ENCODE data around the gene GALNTL6. TPM values are rescaled to one million over a fixed set of nuclear protein-coding genes. Genes with fewer than 3 reads are reported as not detected.

GALNTL6 gene
- total RNA-seq, 1 donor from 2014 or later, result 2.1 TPM

- no peaks in the 10 kb centered on the region for H3K36me3 ChIP-seq (ENCODE audit: control insufficient read depth in 3 of 3, insufficient read depth in 3 of 3, low read length in 3 of 3)
- no peaks in the 10 kb centered on the region for H3K27me3 ChIP-seq (ENCODE audit: control insufficient read depth in 3 of 3, insufficient read depth in 3 of 3, low read length in 3 of 3)
- no peaks in the 10 kb centered on the region for H3K4me1 ChIP-seq (ENCODE audit: control insufficient read depth in 3 of 3, insufficient read depth in 3 of 3, low read length in 3 of 3)
- H3K4me3 ChIP-seq (ENCODE audit: low read length in 3 of 3), result no peak overlapping the region
- no peak overlapping the region for H3K9ac ChIP-seq (ENCODE audit: low read depth in 1 of 3, low read length in 3 of 3)
- H3K9me3 ChIP-seq (ENCODE audit: control insufficient read depth in 3 of 3, low read length in 3 of 3), result no peaks in the 10 kb centered on the region
- H3K27ac ChIP-seq (ENCODE audit: low read depth, low read length), result no peak overlapping the region
Measured at GRCh38 chr4:172517391-172517790, 704.2 kb downstream of the GALNTL6 start.

DNA sequence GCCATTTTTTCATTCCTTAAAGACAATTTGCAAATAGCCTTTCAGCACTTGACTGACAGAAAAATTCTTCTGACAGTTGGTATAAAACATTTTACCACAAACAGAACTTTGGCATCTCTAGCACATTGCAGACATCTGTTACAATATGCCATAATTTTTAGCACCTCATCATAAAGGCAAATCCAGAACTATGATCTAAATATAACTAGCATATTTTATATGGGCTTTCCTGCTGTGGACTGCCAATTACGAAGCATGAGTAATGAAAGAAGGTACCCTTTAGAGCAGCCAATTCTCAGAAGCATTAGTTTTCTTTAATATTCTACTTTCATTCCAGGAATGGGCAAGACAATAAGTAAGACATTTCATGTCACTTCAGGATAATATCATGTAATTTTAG, 708.0 kb downstream of the GALNTL6 start:
- no peaks in the 10 kb centered on the region for H3K9me3 ChIP-seq (ENCODE audit: control insufficient read depth in 3 of 3, low read length in 3 of 3)
- no peaks in the 10 kb centered on the region for H3K36me3 ChIP-seq (ENCODE audit: control insufficient read depth in 3 of 3, insufficient read depth in 3 of 3, low read length in 3 of 3)
- no peak overlapping the region for H3K27ac ChIP-seq (ENCODE audit: low read depth, low read length)
- no peaks in the 10 kb centered on the region for H3K27me3 ChIP-seq (ENCODE audit: control insufficient read depth in 3 of 3, insufficient read depth in 3 of 3, low read length in 3 of 3)
- H3K4me1 ChIP-seq (ENCODE audit: control insufficient read depth in 3 of 3, insufficient read depth in 3 of 3, low read length in 3 of 3), result no peaks in the 10 kb centered on the region
- no peak overlapping the region for H3K4me3 ChIP-seq (ENCODE audit: low read length in 3 of 3)
- no peak overlapping the region for H3K9ac ChIP-seq (ENCODE audit: low read depth in 1 of 3, low read length in 3 of 3)

- H3K27ac ChIP-seq (ENCODE audit: low read depth, low read length), result no peak overlapping the region
Measured at GRCh38 chr4:172521680-172522079, 708.5 kb downstream of the GALNTL6 start.

DNA sequence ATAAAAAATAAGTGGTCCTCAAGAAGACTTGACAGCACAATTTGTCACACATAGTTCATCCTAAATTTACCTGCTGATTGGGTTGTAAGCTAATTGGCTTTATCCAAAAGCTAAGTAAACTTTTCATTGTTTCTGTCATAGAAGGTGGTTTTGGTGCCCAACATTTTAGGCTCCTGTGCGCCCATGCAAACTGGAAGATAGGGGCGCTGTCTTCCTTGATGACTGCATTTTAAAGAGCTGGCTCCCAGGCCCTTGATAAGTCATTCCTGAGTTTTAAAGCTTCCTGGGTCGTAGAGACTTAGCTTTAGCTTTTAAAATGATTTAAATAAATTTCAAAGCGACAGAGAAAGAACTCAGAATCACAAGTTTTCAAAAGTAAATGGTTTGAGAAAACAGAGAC, 730.0 kb downstream of the GALNTL6 start:
- Histone ChIP-seq H3K9ac (ENCODE audit: low read depth in 1 of 3, low read length in 3 of 3) (no peak overlapping the region), H3K36me3 (ENCODE audit: control insufficient read depth in 3 of 3, insufficient read depth in 3 of 3, low read length in 3 of 3) (no peaks in the 10 kb centered on the region), H3K4me1 (ENCODE audit: control insufficient read depth in 3 of 3, insufficient read depth in 3 of 3, low read length in 3 of 3) (no peaks in the 10 kb centered on the region), H3K9me3 (ENCODE audit: control insufficient read depth in 3 of 3, low read length in 3 of 3) (no peaks in the 10 kb centered on the region), H3K27ac (ENCODE audit: low read depth, low read length) (no peak overlapping the region), H3K27me3 (ENCODE audit: control insufficient read depth in 3 of 3, insufficient read depth in 3 of 3, low read length in 3 of 3) (no peaks in the 10 kb centered on the region), H3K4me3 (ENCODE audit: low read length in 3 of 3) (no peak overlapping the region)

More at GRCh38 chr4:172521680-172522079, 708.5 kb downstream of the GALNTL6 start:
- Histone ChIP-seq H3K36me3 (ENCODE audit: control insufficient read depth in 3 of 3, insufficient read depth in 3 of 3, low read length in 3 of 3) (no peaks in the 10 kb centered on the region), H3K27me3 (ENCODE audit: control insufficient read depth in 3 of 3, insufficient read depth in 3 of 3, low read length in 3 of 3) (no peaks in the 10 kb centered on the region), H3K4me1 (ENCODE audit: control insufficient read depth in 3 of 3, insufficient read depth in 3 of 3, low read length in 3 of 3) (no peaks in the 10 kb centered on the region), H3K9ac (ENCODE audit: low read depth in 1 of 3, low read length in 3 of 3) (no peak overlapping the region), H3K9me3 (ENCODE audit: control insufficient read depth in 3 of 3, low read length in 3 of 3) (no peaks in the 10 kb centered on the region), H3K4me3 (ENCODE audit: low read length in 3 of 3) (no peak overlapping the region)

GRCh38 chr4:172546782-172547181, 733.6 kb downstream of the GALNTL6 start:
- Histone ChIP-seq H3K27me3 (ENCODE audit: control insufficient read depth in 3 of 3, insufficient read depth in 3 of 3, low read length in 3 of 3) (no peaks in the 10 kb centered on the region), H3K9me3 (ENCODE audit: control insufficient read depth in 3 of 3, low read length in 3 of 3) (no peaks in the 10 kb centered on the region), H3K27ac (ENCODE audit: low read depth, low read length) (no peak overlapping the region), H3K9ac (ENCODE audit: low read depth in 1 of 3, low read length in 3 of 3) (no peak overlapping the region), H3K36me3 (ENCODE audit: control insufficient read depth in 3 of 3, insufficient read depth in 3 of 3, low read length in 3 of 3) (no peaks in the 10 kb centered on the region), H3K4me3 (ENCODE audit: low read length in 3 of 3) (no peak overlapping the region), H3K4me1 (ENCODE audit: control insufficient read depth in 3 of 3, insufficient read depth in 3 of 3, low read length in 3 of 3) (no peaks in the 10 kb centered on the region)

- Histone ChIP-seq H3K27ac (ENCODE audit: low read depth, low read length) (no peak overlapping the region), H3K9ac (ENCODE audit: low read depth in 1 of 3, low read length in 3 of 3) (no peak overlapping the region), H3K36me3 (ENCODE audit: control insufficient read depth in 3 of 3, insufficient read depth in 3 of 3, low read length in 3 of 3) (no peaks in the 10 kb centered on the region), H3K4me1 (ENCODE audit: control insufficient read depth in 3 of 3, insufficient read depth in 3 of 3, low read length in 3 of 3) (no peaks in the 10 kb centered on the region), H3K9me3 (ENCODE audit: control insufficient read depth in 3 of 3, low read length in 3 of 3) (no peaks in the 10 kb centered on the region), H3K4me3 (ENCODE audit: low read length in 3 of 3) (no peak overlapping the region), H3K27me3 (ENCODE audit: control insufficient read depth in 3 of 3, insufficient read depth in 3 of 3, low read length in 3 of 3) (no peaks in the 10 kb centered on the region)
Measured at GRCh38 chr4:172547724-172548123, 734.5 kb downstream of the GALNTL6 start.

DNA sequence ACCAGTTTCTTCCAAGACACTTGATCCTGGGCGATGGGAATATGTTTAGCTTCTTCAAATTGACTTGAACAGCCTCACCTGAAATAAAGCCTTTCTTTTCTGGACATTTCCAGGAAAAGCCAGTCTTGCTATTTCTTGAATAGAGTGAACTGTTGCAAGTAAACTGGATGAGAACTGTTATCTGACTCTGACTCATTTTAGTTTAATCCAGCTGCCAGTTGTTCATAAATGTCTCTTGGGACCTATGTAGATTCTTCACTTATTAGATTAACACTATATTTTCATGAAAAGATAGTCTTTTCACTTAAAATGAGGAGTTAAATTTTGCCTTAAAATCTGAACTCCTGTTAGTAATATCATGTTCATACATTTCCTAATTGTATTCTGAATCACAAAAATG, 740.0 kb downstream of the GALNTL6 start:
- Histone ChIP-seq H3K9ac (ENCODE audit: low read depth in 1 of 3, low read length in 3 of 3) (no peak overlapping the region), H3K9me3 (ENCODE audit: control insufficient read depth in 3 of 3, low read length in 3 of 3) (no peaks in the 10 kb centered on the region), H3K4me3 (ENCODE audit: low read length in 3 of 3) (no peak overlapping the region), H3K27ac (ENCODE audit: low read depth, low read length) (no peak overlapping the region), H3K27me3 (ENCODE audit: control insufficient read depth in 3 of 3, insufficient read depth in 3 of 3, low read length in 3 of 3) (no peaks in the 10 kb centered on the region), H3K36me3 (ENCODE audit: control insufficient read depth in 3 of 3, insufficient read depth in 3 of 3, low read length in 3 of 3) (no peaks in the 10 kb centered on the region), H3K4me1 (ENCODE audit: control insufficient read depth in 3 of 3, insufficient read depth in 3 of 3, low read length in 3 of 3) (no peaks in the 10 kb centered on the region)

GRCh38 chr4:172554588-172554987, 741.4 kb downstream of the GALNTL6 start:
- Histone ChIP-seq H3K27ac (ENCODE audit: low read depth, low read length) (no peak overlapping the region), H3K9me3 (ENCODE audit: control insufficient read depth in 3 of 3, low read length in 3 of 3) (no peaks in the 10 kb centered on the region), H3K9ac (ENCODE audit: low read depth in 1 of 3, low read length in 3 of 3) (no peak overlapping the region), H3K36me3 (ENCODE audit: control insufficient read depth in 3 of 3, insufficient read depth in 3 of 3, low read length in 3 of 3) (no peaks in the 10 kb centered on the region), H3K27me3 (ENCODE audit: control insufficient read depth in 3 of 3, insufficient read depth in 3 of 3, low read length in 3 of 3) (no peaks in the 10 kb centered on the region), H3K4me1 (ENCODE audit: control insufficient read depth in 3 of 3, insufficient read depth in 3 of 3, low read length in 3 of 3) (no peaks in the 10 kb centered on the region), H3K4me3 (ENCODE audit: low read length in 3 of 3) (no peak overlapping the region)

DNA sequence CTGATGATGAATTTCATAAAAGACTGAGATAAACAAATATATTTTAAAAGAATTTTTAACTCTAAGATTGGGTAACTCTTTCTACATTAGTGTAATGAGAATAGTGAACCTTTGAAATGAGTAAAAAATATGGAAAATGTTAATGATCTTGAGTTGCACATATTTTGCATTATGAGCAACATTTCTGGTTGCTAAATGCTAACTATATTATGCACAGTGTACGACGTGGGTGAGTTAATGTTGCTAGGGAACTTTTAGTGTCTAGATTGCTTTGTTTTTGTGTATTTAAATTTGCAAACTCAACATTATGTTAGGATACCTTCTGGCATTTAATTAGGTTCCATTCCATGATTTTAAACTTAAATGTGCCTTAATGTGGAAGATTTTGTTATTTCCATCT, 742.5 kb downstream of the GALNTL6 start:
- Histone ChIP-seq H3K27ac (ENCODE audit: low read depth, low read length) (no peak overlapping the region), H3K4me1 (ENCODE audit: control insufficient read depth in 3 of 3, insufficient read depth in 3 of 3, low read length in 3 of 3) (no peaks in the 10 kb centered on the region), H3K9ac (ENCODE audit: low read depth in 1 of 3, low read length in 3 of 3) (no peak overlapping the region), H3K27me3 (ENCODE audit: control insufficient read depth in 3 of 3, insufficient read depth in 3 of 3, low read length in 3 of 3) (no peaks in the 10 kb centered on the region), H3K9me3 (ENCODE audit: control insufficient read depth in 3 of 3, low read length in 3 of 3) (no peaks in the 10 kb centered on the region), H3K4me3 (ENCODE audit: low read length in 3 of 3) (no peak overlapping the region), H3K36me3 (ENCODE audit: control insufficient read depth in 3 of 3, insufficient read depth in 3 of 3, low read length in 3 of 3) (no peaks in the 10 kb centered on the region)

DNA sequence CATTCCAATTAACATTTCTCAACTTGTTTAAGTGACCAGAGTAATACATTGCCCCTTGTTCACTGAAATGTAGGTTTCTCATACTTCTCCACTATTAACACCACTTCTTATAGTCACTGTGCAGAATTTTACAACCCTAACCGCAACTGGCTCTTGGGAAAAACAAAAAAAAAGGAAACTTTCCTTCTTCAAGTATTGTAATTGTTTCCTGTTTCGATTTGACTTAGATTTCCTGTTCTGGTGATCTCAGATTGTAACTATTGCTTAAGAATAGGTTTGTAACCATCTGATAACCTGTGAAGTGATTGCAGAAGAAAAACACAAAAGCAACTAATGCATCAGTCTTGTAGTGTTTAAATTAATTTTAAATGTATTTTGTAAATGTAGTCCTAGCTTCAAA, 760.7 kb downstream of the GALNTL6 start:
- Histone ChIP-seq H3K9me3 (ENCODE audit: control insufficient read depth in 3 of 3, low read length in 3 of 3) (no peaks in the 10 kb centered on the region), H3K27me3 (ENCODE audit: control insufficient read depth in 3 of 3, insufficient read depth in 3 of 3, low read length in 3 of 3) (no peaks in the 10 kb centered on the region), H3K27ac (ENCODE audit: low read depth, low read length) (no peak overlapping the region), H3K4me1 (ENCODE audit: control insufficient read depth in 3 of 3, insufficient read depth in 3 of 3, low read length in 3 of 3) (no peaks in the 10 kb centered on the region), H3K4me3 (ENCODE audit: low read length in 3 of 3) (no peak overlapping the region), H3K9ac (ENCODE audit: low read depth in 1 of 3, low read length in 3 of 3) (no peak overlapping the region), H3K36me3 (ENCODE audit: control insufficient read depth in 3 of 3, insufficient read depth in 3 of 3, low read length in 3 of 3) (no peaks in the 10 kb centered on the region)

- Histone ChIP-seq H3K4me3 (ENCODE audit: low read length in 3 of 3) (no peak overlapping the region), H3K9me3 (ENCODE audit: control insufficient read depth in 3 of 3, low read length in 3 of 3) (no peaks in the 10 kb centered on the region), H3K4me1 (ENCODE audit: control insufficient read depth in 3 of 3, insufficient read depth in 3 of 3, low read length in 3 of 3) (no peaks in the 10 kb centered on the region), H3K36me3 (ENCODE audit: control insufficient read depth in 3 of 3, insufficient read depth in 3 of 3, low read length in 3 of 3) (no peaks in the 10 kb centered on the region), H3K27me3 (ENCODE audit: control insufficient read depth in 3 of 3, insufficient read depth in 3 of 3, low read length in 3 of 3) (no peaks in the 10 kb centered on the region), H3K9ac (ENCODE audit: low read depth in 1 of 3, low read length in 3 of 3) (no peak overlapping the region), H3K27ac (ENCODE audit: low read depth, low read length) (no peak overlapping the region)
Measured at GRCh38 chr4:172578712-172579111, 765.5 kb downstream of the GALNTL6 start.

Measured in skeletal muscle tissue (tissue), 4 donors.